Measurements from ENCODE around the gene HYAL2. TPM values are rescaled to one million over a fixed set of nuclear protein-coding genes. Genes with fewer than 3 reads are reported as not detected.

Gene HYAL2
- total and polyA plus RNA-seq, 4 donors = 19.5 to 57.6 (median 33.2) TPM

GRCh38 chr3:50270422-50271224, 51.9 kb downstream of the HYAL2 start:
- H3K36me3 ChIP-seq (ENCODE audit: control insufficient read depth in 4 of 4, insufficient read depth in 3 of 4, low read depth in 1 of 4, low read length in 3 of 4) = no peaks in the 10 kb centered on the region
- no peak for TF ChIP-seq NR2F2 (IDR thresholded peaks at IDR 0.05)
- TF ChIP-seq FOXA1 (IDR thresholded peaks at IDR 0.05) = no peak
- TF ChIP-seq SP1 (IDR thresholded peaks at IDR 0.05) = no peak
- no peak for TF ChIP-seq GABPA (IDR thresholded peaks at IDR 0.05 in 1 of 2, conservative IDR thresholded peaks at IDR 0.05 in 1 of 2)
- TF ChIP-seq ATF3 (IDR thresholded peaks at IDR 0.05) = no peak
- TF ChIP-seq, protein P1, sequence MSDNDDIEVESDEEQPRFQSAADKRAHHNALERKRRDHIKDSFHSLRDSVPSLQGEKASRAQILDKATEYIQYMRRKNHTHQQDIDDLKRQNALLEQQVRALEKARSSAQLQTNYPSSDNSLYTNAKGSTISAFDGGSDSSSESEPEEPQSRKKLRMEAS (IDR thresholded peaks at IDR 0.05) = no peak
- no peak for TF ChIP-seq HNF4G (IDR thresholded peaks at IDR 0.05)
- TF ChIP-seq, protein P2, sequence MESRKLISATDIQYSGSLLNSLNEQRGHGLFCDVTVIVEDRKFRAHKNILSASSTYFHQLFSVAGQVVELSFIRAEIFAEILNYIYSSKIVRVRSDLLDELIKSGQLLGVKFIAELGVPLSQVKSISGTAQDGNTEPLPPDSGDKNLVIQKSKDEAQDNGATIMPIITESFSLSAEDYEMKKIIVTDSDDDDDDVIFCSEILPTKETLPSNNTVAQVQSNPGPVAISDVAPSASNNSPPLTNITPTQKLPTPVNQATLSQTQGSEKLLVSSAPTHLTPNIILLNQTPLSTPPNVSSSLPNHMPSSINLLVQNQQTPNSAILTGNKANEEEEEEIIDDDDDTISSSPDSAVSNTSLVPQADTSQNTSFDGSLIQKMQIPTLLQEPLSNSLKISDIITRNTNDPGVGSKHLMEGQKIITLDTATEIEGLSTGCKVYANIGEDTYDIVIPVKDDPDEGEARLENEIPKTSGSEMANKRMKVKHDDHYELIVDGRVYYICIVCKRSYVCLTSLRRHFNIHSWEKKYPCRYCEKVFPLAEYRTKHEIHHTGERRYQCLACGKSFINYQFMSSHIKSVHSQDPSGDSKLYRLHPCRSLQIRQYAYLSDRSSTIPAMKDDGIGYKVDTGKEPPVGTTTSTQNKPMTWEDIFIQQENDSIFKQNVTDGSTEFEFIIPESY (IDR thresholded peaks at IDR 0.05) = no peak
- TF ChIP-seq HNF4A (conservative IDR thresholded peaks at IDR 0.05) = no peak
- no peak for TF ChIP-seq YY1 (IDR thresholded peaks at IDR 0.05)
- TF ChIP-seq FOXA2 (IDR thresholded peaks at IDR 0.05) = no peak
- TF ChIP-seq RXRA (IDR thresholded peaks at IDR 0.05) = no peak
- TF ChIP-seq, protein P3, sequence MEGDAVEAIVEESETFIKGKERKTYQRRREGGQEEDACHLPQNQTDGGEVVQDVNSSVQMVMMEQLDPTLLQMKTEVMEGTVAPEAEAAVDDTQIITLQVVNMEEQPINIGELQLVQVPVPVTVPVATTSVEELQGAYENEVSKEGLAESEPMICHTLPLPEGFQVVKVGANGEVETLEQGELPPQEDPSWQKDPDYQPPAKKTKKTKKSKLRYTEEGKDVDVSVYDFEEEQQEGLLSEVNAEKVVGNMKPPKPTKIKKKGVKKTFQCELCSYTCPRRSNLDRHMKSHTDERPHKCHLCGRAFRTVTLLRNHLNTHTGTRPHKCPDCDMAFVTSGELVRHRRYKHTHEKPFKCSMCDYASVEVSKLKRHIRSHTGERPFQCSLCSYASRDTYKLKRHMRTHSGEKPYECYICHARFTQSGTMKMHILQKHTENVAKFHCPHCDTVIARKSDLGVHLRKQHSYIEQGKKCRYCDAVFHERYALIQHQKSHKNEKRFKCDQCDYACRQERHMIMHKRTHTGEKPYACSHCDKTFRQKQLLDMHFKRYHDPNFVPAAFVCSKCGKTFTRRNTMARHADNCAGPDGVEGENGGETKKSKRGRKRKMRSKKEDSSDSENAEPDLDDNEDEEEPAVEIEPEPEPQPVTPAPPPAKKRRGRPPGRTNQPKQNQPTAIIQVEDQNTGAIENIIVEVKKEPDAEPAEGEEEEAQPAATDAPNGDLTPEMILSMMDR (IDR thresholded peaks at IDR 0.05; ENCODE audit: low read depth, low read length, missing input control) = no peak
- TF ChIP-seq EGR1 (IDR thresholded peaks at IDR 0.05; ENCODE audit: low read depth in 2 of 2) = no peak
- TF ChIP-seq RAD21 (IDR thresholded peaks at IDR 0.05) = no peak
- no peak for TF ChIP-seq TAF1 (conservative IDR thresholded peaks at IDR 0.05)
- no peaks in the 10 kb centered on the region for H3K9me3 ChIP-seq (ENCODE audit: control insufficient read depth in 4 of 4, low read length in 3 of 4)
- peaks cover 0 to 2% (median 0%) of the 10 kb centered on the region in 4 donors for H3K27me3 ChIP-seq (ENCODE audit: control insufficient read depth in 4 of 4, insufficient read depth in 4 of 4, low read length in 3 of 4)
- no peak overlapping the region for H3K27ac ChIP-seq (ENCODE audit: low read depth in 1 of 2, low read length in 2 of 2)
- H3K4me1 ChIP-seq (ENCODE audit: control insufficient read depth in 4 of 4, insufficient read depth in 4 of 4, low read length in 3 of 4) = peaks cover 3 to 51% (median 24%) of the 10 kb centered on the region in 4 donors
- 86% methylated on average over 19 of the region's 19 CpGs for WGBS
- H3K9ac ChIP-seq (ENCODE audit: low read depth in 1 of 2, low read length in 2 of 2) = no peak overlapping the region
- no peak for DNase-seq (ENCODE audit: low spot score)
- H3K4me3 ChIP-seq (ENCODE audit: low read depth in 1 of 3, low read length in 3 of 3) = no peak overlapping the region

DNA sequence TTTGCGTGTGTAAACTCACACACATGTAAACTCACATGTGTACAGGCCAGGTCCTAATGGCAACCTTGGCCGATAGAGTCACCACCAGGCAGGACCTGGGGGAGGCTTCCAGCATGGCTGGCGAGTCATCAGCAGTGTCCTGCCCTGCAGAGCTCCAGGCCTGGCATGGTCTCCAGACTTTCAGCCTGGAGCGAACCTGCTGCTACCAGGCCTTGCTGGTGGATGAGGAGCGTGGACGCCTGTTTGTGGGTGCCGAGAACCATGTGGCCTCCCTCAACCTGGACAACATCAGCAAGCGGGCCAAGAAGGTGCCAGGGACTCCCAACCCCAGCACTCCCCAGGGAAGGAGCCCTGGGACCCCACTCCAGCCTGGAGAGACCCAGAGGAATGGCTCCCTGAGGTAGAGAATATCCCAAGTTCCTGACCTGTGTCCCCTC, 52.5 kb downstream of the HYAL2 start:
- no peak for DNase-seq (ENCODE audit: low spot score)
- no peak overlapping the region for H3K4me3 ChIP-seq (ENCODE audit: low read depth in 1 of 3, low read length in 3 of 3)
- TF ChIP-seq REST (IDR thresholded peaks at IDR 0.05) (no peak), FOXA1 (IDR thresholded peaks at IDR 0.05) (no peak)
- TF ChIP-seq, protein P3 (IDR thresholded peaks at IDR 0.05; ENCODE audit: low read depth, low read length, missing input control) = no peak
- H3K27me3 ChIP-seq (ENCODE audit: control insufficient read depth in 4 of 4, insufficient read depth in 4 of 4, low read length in 3 of 4) = no peaks in the 10 kb centered on the region
- no peak overlapping the region for H3K9ac ChIP-seq (ENCODE audit: low read depth in 1 of 2, low read length in 2 of 2)
- peaks cover 1 to 45% (median 22%) of the 10 kb centered on the region in 4 donors for H3K4me1 ChIP-seq (ENCODE audit: control insufficient read depth in 4 of 4, insufficient read depth in 4 of 4, low read length in 3 of 4)
- no peaks in the 10 kb centered on the region for H3K9me3 ChIP-seq (ENCODE audit: control insufficient read depth in 4 of 4, low read length in 3 of 4)
- H3K27ac ChIP-seq (ENCODE audit: low read depth in 1 of 2, low read length in 2 of 2) = no peak overlapping the region
- 90% methylated on average over 8 of the region's 8 CpGs for WGBS
- no peaks in the 10 kb centered on the region for H3K36me3 ChIP-seq (ENCODE audit: control insufficient read depth in 4 of 4, insufficient read depth in 3 of 4, low read depth in 1 of 4, low read length in 3 of 4)

Measured in liver (tissue), 9 donors.